Erythroblast (primary cell): ENCODE measurements around the gene MAPK10.
A peak's percentile ranks its signal among the peaks of the same experiment; 100 is the strongest.

Source experiments
- DNase-seq, 2 experiments: peaks; one replicate each; lab custom pipeline; 2025; lab: John Stamatoyannopoulos, UW
- GATA1 ChIP-seq: IDR thresholded peaks from 2 replicates; pipeline ENCODE4 v1.6.1; 2011; ENCODE audit warnings: low read depth, mild to moderate bottlenecking, control low read depth, low read length, moderate library complexity
- POLR2A ChIP-seq: IDR thresholded peaks from 2 replicates; pipeline ENCODE4 v1.6.1; 2011; ENCODE audit warnings: mild to moderate bottlenecking, low read length

Gene MAPK10

DNA sequence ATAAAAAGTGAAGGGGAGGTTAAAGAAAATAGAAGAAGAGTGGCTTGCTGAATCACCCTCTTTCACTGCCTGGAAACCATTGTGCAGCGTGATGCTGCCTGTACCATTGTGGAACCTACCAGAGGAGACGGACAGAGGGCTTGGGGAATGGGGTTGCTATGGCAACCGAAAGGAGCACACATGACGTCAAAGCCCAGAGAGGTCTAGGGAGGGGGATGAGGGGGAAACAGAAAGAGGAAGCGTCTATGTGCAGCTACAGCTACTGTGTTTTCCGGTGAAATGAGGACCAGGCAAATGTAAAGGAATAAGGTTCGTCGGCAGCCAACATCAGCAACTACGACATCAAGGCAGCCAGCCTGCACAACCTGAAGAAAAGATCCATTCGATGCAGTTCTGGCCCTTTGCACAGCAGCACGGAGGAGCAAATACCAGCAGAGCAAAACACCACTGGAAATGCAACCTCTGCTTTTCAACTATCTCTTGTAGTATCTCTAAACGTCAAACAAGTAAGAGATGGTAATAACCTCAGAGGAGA, at the start of gene MAPK10:
Gene MAPK10, minus strand, starts transcription at position 110 of the 535 bp plus-strand sequence.
- peak; percentile 13 to 15 for DNase-seq
- TF ChIP-seq GATA1: no peak
- no peak for TF ChIP-seq POLR2A

DNA sequence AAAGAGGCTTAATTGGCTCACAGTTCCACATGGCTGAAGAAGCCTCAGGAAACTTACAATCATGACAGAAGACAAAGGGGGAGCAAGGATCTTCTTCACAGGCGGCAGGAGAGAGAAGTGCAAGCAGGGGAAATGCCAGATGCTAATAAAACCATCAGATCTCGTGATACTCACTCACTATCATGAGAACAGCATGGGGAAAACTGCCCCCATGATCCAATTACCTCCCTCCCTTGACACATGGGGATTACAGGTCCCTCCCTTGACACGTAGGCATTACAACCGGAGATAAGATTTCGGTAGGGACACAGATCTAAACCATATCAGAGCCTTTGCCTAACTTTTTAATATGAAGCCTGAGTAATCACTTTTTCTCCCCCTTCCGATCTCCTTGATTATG, 43.7 kb upstream of the MAPK10 start:
- no peak for DNase-seq
- no peak for TF ChIP-seq POLR2A
- no peak for TF ChIP-seq GATA1

DNA sequence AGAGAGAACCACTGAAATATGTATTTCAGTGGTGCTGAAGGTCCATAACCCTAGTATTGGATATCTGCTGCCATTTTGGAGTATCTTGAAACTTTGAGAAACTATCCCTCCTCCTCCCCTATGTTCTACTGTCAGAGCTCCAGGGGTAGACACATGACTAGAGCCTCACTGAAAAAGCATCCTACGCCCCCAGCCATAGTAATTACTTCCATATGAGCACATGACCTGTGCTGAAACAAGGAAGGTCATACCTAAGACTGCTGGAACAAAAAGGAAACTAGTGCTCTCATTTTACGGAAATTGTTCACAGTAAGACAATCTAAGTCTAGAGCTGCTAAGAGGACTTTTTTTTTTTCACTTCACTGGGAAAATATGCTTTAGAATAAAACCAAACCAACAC, 42.0 kb upstream of the MAPK10 start:
- no peak for TF ChIP-seq GATA1
- no peak for TF ChIP-seq POLR2A
- DNase-seq: no peak

DNA sequence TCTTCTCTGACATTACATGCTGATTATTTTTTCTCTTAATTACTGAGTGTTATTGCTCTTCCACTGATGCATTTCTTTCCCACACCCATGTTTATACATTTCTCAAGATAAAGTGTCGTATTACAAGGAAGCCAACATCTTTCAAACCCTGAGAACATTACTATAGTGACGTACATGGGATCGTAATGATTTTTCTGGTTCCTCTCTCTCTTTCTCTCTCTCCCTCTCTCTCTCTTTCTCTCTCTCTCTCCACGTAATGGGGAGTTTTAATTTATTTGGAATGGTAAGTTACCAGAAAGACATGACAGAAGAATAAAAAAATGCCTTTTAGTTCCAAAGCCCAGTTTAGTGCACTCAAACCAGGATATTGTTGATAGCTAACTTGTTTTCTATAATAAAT, 40.4 kb upstream of the MAPK10 start:
- TF ChIP-seq POLR2A (no peak), GATA1 (no peak)
- no peak for DNase-seq

DNA sequence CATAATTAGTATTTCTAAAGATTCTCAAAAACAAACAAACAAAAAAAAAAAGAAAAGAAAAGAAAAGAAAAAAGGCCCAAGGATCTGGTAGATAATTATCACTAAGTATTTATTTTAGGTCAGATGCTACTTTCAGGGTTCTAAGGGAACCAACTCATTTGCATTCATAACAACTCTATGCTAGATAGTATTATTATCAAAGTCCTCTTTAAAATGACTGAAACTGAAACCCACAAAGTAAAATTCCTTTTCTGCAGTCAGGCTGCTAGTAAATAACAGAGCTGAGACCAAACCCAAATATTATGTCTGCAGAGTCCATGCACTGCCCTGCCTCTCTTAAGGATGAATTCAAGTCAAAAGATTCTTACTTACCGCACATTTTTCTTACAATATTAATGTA, 38.3 kb upstream of the MAPK10 start:
- TF ChIP-seq GATA1 (no peak), POLR2A (no peak)
- no peak for DNase-seq

DNA sequence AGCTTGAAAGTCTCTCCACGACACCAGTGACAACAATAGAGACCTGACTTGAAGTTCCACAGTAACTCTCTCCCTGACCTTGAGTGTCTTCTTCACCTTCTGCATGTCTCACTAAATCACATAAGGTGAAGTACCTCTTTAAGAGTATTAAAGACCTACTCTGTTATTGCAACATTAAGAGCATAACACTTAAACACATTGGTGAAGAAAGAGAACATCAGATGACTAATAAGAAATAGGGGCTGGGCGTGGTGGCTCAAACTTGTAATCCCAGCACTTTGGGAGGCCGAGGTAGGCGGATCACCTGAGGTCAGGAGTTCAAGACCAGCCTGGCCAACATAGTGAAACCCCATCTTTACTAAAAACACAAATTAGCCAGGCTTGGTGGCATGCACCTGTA, 33.9 kb upstream of the MAPK10 start:
- TF ChIP-seq POLR2A: no peak
- TF ChIP-seq GATA1: no peak
- DNase-seq: no peak

DNA sequence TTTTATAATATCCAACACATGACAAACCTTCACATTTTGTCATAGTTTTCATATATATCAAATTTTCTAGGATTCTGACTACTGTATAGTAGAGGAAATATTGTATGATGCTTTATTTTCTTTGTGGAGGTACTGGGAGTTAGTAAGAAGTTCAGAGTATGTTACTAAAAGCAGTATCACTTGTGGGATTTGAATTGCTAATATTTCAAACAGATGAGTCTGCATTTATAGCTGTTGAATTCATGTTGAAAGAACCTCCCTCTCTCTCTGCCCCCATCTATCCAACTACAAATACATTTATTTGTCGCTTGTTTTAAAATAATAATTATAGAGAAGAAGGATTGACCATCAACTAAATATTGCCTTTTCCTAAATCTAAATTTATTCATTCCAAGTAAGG, 29.8 kb upstream of the MAPK10 start:
- TF ChIP-seq GATA1: no peak
- DNase-seq: no peak

DNA sequence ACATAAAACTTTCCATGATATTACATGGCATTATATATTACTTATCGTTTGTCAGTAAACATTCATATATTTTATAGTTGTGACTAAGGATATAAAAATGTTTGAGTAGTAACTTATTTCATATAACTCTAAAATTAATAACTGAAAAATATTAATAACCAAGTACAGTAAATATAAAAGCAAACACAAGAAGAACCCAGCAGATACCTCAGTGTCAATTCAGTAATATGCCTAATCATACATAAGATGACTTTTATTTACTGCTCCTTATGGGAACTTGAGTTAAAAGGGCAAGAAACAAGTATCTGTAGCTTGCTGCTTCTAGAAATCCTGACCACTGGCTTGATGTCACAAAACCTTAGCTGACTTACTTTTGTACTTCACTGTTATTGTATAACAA, 28.4 kb upstream of the MAPK10 start:
- TF ChIP-seq POLR2A (no peak), GATA1 (no peak)
- DNase-seq: no peak

DNA sequence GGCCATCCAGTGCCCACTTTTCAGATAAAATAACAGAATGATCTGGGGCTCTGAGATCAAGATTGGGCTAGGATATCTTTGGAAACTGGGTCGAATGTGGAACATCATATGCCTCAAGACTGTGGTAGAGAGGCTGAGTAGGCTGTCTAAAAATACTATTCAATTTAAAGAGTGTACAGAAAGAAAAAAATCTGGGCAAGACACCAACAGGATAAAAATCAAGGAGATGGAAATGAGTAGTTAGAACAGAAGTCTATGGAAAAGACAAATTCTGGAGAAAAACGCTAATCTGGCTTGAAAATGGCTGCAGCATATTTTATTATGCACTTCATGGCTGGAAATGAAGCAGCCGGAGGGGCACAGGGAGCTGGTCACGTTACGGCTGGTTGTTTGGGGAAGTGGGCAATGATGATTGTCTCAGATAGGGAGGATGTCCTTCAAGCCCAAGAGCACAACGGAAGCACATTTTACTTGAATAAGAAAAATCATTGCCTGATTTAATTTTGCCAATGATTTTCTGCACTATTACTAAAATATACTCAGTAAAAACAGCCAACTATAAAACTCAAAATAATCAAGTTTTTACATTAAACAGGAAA, 27.1 kb upstream of the MAPK10 start:
- DNase-seq: no peak
- no peak for TF ChIP-seq POLR2A

DNA sequence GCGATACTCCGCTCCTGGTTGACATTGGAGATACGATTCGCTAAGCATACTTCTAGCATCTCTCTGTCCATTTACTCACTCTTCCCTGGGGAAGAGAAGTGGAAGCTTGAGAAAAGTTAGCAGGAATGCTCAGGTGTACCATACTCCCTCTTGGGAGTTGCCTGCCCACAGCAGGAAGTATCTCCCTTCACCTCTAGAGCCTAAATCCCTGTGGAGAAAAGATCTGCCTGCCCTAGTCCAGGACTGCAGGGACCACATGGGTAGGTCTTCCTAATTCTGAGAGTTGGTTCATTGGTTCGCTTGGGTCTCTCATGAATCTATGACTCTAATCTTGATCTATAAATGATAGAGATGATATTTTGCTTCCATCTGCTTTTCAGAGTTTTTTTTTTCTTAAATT, 26.3 kb upstream of the MAPK10 start:
- TF ChIP-seq POLR2A (no peak), GATA1 (no peak)
- DNase-seq: no peak

DNA sequence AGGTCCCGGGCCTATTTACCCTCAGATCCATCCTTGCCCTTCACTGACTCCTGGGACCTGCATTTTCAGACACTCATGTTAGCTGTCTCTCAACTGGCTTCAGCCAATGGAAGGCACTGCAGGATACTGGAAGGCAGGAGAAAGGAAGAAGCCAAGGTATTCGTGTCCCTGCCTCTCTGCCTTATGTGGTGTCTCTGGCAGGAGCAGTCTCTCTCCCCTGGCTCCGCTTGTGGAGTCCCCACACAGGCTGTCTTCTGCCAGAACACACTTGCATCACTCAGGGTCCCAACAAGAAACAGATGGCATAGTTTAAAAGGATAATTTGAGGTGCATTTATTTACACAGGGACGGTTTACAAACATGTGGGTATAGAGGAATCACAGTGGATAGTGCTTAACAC, 21.6 kb upstream of the MAPK10 start:
- DNase-seq: no peak
- TF ChIP-seq GATA1: no peak
- no peak for TF ChIP-seq POLR2A

DNA sequence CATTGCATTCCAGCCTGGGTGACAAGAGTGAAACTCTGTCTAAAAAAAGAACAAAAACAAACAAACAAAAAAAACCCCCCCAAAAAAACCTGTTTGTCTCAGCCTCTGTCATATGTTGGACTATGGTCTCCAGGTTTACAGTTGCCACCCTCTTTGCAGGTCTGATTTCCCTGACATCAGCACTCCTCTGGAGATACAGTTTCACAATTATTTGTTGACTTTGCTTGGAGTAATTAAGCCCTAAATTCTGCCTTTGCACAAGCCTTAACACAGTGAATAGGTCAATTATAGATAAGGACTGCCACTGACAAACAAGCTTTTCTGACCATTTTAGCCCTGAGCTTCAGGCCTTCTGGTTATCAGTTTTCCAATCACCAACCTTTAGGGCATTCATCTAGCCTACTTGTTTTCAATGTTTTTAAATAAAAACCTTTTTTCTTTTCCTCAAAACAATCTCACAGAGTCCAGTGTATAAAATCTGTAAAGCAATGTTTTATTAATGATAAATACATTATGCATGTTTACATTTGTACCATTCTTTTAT, 20.4 kb upstream of the MAPK10 start:
- TF ChIP-seq GATA1 (no peak), POLR2A (no peak)

DNA sequence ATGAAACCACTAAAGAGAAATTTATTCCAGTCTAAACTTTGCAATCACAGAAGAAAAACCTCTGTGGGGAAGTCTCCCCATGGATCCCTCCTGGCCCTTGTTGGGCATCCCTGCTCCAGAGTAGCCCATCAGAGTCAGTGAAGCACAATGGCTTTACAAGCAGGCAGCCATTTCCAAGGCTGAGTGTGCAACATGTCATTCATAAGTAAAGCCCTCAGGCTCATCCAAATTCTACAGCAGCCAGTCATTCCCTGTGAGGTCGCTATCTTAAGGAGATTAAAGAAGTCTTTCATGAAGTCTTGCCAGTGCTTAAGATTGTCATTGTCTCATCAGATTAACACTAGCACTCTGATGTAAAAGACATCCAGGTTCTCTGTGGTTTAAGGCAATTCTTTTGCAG, 17.0 kb upstream of the MAPK10 start:
- TF ChIP-seq GATA1 (no peak), POLR2A (no peak)
- no peak for DNase-seq

More for the DNA sequence above, 20.4 kb upstream of the MAPK10 start:
- DNase-seq: no peak

DNA sequence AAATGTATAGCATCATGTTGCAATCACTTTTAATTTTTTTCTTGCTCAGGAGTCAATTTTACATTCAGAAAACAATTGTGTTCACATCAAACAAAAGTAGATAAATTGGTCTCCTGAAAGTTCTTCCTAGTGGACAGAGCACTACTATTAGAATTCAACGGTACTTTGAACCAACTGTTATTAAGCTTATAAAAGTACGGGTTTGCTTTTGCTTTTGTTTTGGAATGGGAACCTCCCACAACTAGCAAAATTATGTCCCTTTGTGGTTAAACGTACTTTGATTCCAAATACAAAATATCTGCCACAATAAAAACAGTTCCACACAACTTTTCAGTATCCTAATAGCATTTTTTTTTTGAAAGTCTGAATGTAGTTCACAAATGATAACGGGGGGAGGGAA, 8.6 kb upstream of the MAPK10 start:
- TF ChIP-seq POLR2A (no peak), GATA1 (no peak)
- no peak for DNase-seq

DNA sequence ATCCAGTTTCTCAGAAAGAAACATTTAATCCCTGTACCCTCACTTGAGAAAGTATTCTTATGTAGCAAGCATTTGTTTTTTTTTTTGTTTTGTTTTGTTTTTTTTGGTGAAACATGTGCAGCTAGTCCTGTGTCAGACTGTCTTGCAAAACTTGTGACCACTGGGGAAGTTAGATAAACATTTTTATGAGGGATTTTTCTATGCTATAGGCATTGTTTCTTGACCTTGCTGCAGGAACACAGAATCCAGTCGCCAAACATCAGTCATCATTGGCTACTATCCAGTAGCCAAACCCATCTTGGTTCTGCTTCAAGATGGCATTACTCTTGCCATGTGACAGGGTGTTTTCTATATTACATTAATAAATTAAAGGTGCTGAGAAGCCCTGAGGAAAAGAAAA, 7.7 kb upstream of the MAPK10 start:
- no peak for DNase-seq
- no peak for TF ChIP-seq GATA1
- no peak for TF ChIP-seq POLR2A
